Cortex of kidney (tissue), 1 donor: Measurements from ENCODE around the gene SIK2.
"Not testable (repeated sequence)": the region's sequence is repeated elsewhere in the genome, so short reads cannot be mapped to it uniquely, and the experiment has no call there.

Experiments used
- DNase-seq: peaks from one replicate; lab custom pipeline; 2025; lab: John Stamatoyannopoulos, UW

SIK2 gene

GRCh38 chr11:111761036-111761435 lies 158.8 kb downstream of the SIK2 start:
- no peak for DNase-seq

GRCh38 chr11:111762526-111762925 lies 160.3 kb downstream of the SIK2 start:
- DNase-seq = no peak

- DNase-seq = no peak
Observed at GRCh38 chr11:111762981-111763643, 160.9 kb downstream of the SIK2 start.

DNA sequence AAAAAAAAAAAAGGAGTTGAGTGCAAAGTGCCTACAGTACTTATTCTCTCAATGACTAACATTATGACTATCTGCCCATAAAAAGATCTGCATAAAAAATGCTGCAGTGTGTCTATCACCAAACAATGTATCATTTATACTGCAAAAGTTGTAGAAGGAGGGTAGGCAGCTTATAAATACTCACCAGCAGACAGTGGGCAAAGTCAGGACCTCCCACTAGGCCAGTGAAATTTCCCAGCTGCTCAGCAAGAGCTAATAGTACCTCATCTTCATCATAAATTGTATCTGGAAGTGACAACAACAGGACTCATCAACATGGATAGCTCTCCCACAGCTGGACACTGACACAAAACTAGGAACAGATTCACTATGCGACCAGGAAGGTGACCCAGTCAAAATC lies 162.4 kb downstream of the SIK2 start:
- DNase-seq = no peak

- no peak for DNase-seq
Observed at GRCh38 chr11:111765320-111765983, 163.2 kb downstream of the SIK2 start.

DNA sequence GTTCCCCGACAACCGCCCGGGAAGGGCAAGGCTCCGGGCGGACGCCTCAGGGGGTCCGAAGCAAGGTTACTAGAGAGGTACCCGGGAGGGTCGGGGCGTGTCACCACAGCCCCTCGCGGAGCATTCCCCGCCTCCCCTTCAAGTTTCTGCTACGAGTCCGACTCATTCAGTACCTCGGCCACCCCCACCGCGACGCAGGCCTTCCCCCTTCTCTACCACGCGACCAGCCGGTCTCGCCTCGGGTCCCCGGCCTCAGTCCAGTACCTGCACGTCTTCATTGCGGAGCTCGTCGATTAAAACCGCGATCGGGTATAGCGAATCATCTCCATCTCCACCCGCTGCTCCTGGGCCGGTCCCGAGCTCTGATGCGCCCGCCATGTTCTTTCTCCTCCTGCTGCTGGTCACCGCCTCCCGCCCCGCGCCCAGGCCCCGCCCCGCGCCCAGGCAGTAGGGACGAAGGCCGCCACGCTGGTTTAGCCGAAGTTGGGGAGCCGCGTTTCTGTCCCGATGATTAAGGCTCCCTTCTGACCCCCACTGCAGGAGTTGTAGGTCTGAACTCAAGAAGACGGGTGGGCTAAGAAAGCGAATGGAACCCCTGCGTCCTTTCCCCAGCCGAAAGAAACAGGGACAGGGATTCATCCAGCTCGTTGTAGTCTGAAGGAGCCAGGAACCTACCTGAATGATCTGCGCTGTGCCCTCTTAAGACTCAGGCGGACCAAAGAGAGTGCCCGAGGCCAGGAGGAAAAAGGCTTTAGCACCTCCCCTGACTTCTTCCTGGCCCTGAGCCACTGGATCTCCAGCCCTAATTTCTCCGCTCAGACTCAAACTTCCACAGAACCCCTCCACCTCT lies 164.0 kb downstream of the SIK2 start, which contains the start of gene PPP2R1B:
Gene PPP2R1B, minus strand, starts transcription at position 406 of the 850 bp plus-strand sequence. Its CDS starts 28 bp downstream, at position 378.
- DNase-seq = peak; percentile 73

DNA sequence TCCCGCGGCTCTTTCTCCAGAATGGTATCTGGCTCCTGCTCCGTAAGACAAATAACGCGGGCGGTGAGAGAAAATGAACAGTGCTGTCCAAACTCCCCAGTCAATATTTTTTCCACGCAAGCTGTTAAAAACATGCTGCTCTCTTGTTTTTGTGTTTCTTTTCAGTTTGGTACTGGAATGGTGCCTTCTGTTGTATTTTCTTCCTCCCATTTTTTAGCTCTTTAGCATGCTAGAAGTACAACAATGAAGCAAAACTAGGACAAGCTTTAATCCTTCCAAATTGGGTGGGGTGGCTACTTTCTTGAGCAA lies 164.5 kb downstream of the SIK2 start:
- DNase-seq = no peak

GRCh38 chr11:111770581-111771134 lies 168.4 kb downstream of the SIK2 start:
- no peak for DNase-seq

GRCh38 chr11:111771205-111771604 lies 169.0 kb downstream of the SIK2 start:
- not testable (repeated sequence) for DNase-seq

DNA sequence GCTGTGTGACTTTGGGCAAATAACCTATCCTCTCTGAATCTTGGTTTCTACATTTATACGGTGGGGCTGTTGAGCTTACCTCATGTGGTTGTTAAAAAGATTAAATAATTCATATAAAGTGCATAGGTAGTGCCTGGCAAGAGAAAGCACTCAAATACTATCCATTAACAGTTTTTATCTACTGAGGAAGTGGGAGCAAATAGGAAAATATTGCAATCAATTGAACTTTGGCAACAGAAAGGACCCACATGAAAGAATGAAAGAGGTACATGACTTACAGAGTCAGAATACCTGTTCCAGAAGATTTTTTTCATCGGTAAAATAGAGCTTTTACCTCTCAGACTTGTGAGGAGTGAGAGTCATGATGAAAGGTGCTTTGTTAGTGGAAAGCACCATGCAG lies 170.3 kb downstream of the SIK2 start:
- DNase-seq = no peak

DNA sequence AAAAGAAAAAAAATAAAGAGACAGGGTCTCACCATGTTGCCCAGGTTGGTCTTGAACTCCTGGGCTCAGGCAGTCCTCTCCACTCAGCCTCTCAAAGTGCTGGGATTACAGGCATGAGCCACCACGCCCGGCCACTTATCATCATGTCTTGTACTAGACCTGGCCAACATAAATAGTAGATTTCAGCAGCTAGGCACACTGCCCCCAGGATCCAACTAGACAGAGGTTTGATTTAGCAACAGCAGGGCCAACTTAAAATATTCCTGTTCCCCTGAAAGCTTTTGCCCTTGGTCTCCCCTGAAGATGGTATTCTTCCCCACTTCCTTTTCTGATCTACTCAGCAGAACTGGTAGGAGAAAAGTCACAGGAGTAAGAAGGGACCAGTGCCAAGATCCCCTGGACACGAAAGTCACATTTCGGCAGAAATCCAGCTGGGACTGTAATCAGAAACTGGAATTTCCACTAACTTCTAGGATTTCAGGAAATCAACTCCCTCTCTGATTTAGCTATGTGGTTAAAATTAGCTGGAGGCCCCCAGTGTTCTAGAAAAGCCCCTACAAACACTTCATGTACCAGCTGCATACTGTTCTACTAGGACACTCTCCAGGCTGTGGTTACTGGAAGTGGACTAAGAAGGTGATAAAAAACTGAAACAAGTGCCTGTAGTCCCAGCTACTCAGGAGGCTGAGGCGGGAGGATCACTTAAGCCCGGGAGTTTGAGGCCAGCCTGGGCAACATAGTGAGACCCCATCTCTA lies 172.9 kb downstream of the SIK2 start:
- no peak for DNase-seq

GRCh38 chr11:111776398-111777093 lies 174.3 kb downstream of the SIK2 start:
- no peak for DNase-seq

- no peak for DNase-seq
Observed at GRCh38 chr11:111777094-111778046, 175.1 kb downstream of the SIK2 start.

DNA sequence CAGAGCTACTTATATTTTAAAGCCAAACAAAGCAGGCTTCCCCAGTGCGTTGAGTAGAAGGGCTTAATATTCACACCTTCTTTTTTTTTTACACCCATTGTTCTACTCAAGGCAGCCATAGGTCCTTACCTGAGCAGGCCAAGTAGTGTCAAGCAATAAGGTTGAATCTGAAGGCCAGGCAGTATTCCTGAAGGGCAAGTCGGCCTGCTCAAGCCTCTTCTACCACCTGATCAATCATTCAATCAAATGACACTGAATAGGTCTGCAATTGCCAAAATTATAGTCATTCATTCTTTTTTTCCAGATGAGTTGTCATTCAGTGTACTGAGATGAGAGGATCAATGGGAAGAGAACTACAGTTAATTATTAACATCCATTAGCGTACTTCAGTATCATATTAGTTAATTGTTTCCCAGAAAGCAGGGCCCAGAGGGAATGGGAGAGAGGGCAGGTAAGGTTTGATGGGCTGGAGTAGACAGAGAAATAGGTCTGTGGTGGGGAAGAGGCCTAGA lies 175.9 kb downstream of the SIK2 start:
- DNase-seq = no peak

DNA sequence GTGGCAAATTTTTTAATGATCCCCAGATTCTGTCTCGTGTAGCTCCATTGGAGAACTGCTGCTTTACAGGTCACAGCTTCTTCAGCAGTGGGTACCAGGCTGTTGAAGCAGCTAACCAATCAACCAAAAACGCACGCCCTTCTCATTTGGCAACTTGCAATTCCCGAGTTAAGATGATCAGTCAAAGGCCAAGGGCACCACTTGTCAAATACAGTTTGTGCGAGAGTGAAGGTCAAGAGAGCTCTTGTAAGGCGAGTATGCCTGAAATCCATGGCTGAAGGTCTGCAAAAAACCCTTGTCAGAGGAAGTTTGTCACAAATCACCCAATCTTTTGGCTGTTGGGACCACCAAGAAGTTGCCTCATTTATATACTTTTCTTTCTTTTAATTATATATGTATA lies 176.9 kb downstream of the SIK2 start:
- no peak for DNase-seq
